GM19452 (cell line): ENCODE data around the gene ADGRB2.

ENCODE experiments used
- ATAC-seq: cut with Tn5 transposase; IDR thresholded peaks from one replicate; pipeline ENCODE4 v1.9.1; 2021; ENCODE audit not compliant: unreplicated experiment

Gene ADGRB2

GRCh38 chr1:31764312-31765040 is at the start of gene ADGRB2:
Gene ADGRB2, minus strand, starts transcription at chr1:31764340. Its CDS starts 7,119 bp downstream, at chr1:31757221.
- no peak for ATAC-seq

- ATAC-seq = no peak
Observed at GRCh38 chr1:31812158-31812829, 48.2 kb upstream of the ADGRB2 start.

DNA sequence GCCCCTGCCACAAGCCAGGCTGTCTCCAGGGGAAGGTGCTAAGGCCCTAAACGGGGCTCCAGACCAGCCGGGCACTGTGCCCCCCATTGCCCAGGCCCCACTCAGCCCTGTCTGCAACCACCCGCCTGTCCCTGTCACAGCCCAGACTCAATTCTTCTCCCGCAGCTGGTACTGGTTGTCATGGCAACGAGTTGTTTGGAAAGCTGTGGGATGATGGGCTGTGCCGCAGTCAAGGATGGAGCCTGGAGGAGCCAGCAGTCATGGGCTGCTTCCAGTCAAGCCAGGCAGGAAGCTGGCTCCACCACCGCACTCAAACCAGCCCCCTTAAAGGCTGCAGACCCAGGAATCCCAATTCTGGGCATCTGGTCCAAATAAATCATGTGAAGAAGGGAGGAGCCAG is 47.5 kb upstream of the ADGRB2 start:
- ATAC-seq = no peak

- no peak for ATAC-seq
Observed at GRCh38 chr1:31809698-31810097, 45.6 kb upstream of the ADGRB2 start.

- no peak for ATAC-seq
Observed at GRCh38 chr1:31807273-31808048, 43.3 kb upstream of the ADGRB2 start.

DNA sequence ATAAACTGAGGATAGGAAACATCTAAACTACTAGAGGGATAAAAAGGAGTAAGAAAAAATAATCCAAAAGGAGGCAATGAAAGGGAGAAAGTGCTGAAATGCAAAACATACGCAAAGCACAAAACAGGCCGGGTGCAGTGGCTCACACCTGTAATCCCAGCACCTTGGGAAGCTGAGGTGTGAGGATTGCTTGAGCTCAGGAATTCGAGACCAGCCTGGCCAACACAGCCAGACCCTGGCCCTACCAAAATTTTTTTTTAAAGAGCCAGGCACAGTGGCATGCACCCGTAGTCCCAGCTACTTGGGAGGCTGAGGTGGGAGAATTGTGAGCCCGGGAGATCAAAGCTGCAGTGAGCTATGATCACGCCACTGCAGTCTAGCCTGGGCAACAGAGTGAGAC is 41.2 kb upstream of the ADGRB2 start:
- ATAC-seq = no peak

- ATAC-seq = no peak
Observed at GRCh38 chr1:31804098-31804497, 40.0 kb upstream of the ADGRB2 start.

DNA sequence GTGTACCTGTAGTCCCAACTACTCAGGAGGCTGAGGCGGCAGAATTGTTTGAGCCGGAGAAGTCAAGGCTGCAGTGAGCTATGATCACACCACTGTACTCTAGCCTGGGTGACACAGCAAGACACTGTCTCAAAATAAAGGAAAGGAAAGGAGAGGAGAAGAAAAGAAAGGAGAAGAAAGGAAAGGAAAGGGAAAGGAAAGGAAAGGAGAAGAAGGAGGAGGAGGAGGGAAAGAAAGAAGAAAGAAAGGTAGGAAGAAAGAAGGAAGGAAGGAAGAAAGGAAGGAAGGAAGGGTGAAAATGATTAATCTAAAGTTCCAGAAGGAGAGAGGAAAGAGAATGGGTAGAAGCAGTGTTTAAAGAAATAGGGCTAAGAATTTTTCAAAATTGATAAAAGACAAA is 39.5 kb upstream of the ADGRB2 start:
- no peak for ATAC-seq

- no peak for ATAC-seq
Observed at GRCh38 chr1:31802190-31803150, 38.3 kb upstream of the ADGRB2 start.

DNA sequence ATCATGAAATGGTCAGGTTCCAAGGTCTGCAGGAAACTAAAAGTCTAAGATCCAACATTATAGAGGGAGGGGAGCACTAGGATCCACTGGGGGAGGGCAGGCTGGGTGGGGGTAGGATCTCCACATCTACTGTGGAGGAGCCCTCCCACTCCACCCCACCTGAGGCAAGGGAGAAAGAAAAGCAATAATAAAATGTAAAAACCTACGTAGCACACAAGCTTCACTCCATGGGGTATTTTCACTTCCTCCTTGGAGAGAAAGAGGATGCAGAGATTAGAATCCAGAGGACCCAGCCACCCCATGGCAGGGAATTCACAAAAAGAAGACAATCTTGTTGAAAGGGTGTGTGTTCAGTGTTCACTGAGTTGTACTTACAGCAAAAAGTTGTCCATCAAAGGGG is 37.3 kb upstream of the ADGRB2 start:
- no peak for ATAC-seq

- ATAC-seq = no peak
Observed at GRCh38 chr1:31800674-31800967, 36.5 kb upstream of the ADGRB2 start.

GRCh38 chr1:31799895-31800673 is 35.9 kb upstream of the ADGRB2 start:
- no peak for ATAC-seq

DNA sequence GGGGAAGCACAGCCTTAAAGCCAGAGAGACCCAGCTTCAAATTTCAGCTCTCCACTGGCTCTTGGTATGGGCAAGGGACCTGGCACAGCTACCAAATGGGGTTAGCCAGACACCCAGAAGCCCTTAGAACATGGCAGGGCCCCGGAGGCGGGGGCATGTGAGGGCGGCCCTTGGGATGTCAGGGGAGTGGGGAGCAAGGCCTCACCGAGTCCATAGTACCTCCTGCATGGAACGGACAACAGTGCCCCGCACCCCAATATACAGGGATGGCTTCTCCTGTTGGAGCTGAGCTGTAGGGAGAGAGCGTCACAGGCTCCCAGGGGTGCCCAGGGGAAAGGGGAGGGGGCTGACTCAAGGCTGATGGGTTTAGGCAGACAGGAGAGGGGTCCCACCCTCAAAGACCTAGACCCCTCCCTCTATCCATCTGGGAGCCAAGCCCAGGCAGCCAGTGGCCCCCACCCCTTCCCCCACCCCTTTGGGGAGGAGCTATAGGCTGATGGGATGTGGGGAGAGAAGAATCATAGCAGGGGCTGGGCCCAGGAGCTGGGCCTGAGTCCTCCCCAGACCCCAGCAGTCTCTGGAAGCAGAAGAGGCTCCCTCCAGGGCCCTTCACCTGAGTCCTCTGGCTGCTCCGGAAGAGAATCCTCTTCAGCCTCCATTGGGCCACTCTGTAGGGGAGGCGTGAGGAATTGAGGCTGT is 35.2 kb upstream of the ADGRB2 start:
- ATAC-seq = no peak

- no peak for ATAC-seq
Observed at GRCh38 chr1:31798433-31799195, 34.5 kb upstream of the ADGRB2 start.

GRCh38 chr1:31798086-31798432 is 33.9 kb upstream of the ADGRB2 start:
- ATAC-seq = no peak

- no peak for ATAC-seq
Observed at GRCh38 chr1:31797216-31797615, 33.1 kb upstream of the ADGRB2 start.

GRCh38 chr1:31796707-31797106 is 32.6 kb upstream of the ADGRB2 start:
- ATAC-seq = no peak

DNA sequence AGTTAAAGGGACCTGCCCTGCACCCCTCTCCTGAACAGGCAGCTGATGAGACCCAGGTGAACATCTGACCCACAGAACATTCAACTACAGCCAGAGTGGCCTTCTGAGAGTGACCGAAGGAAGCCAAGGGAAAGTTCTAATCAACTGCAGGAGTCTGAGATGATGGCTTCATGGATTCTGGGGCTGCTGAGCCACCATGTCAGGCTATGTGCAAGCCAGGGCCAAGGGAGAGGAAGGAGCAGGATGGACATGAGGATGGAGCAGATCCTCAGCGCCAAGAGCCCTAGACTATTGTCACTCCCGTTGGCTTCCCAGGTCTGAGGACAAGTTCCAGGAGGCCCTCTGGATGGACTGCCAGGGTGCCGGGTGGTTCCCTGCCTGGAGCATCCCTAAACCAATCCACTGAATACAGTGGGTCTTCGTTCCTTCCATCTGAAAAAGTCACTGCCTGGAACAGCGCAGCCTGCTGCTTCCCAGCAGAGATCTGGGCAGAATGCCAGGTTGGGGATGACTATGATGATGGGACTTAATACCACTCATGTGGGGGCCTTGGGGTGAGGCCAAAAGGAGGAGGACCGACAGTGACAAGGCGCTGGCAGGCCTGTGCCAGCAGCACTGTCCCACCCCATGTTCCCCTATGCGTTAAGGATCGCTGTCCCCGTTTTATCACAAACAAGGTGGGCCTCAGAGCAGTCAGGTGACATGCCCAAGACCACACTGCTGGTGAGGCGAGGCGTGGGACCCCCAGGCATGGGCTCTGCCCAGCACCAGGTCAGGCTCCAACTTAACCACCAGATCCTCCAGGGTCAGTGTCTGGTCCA is 31.9 kb upstream of the ADGRB2 start:
- no peak for ATAC-seq
